ENCODE measurements around the gene MTHFS.

The MTHFS gene

GRCh38 chr15:79875213-79875612 lies 21.6 kb downstream of the MTHFS start:
- DNase-seq (ENCODE audit: low spot score): no peak

- no peak for DNase-seq (ENCODE audit: low spot score)
Measured at GRCh38 chr15:79874242-79874641, 22.6 kb downstream of the MTHFS start.

GRCh38 chr15:79872358-79873017 lies 24.3 kb downstream of the MTHFS start:
- no peak for DNase-seq (ENCODE audit: low spot score)

- DNase-seq (ENCODE audit: low spot score): no peak
Measured at GRCh38 chr15:79868554-79868953, 28.3 kb downstream of the MTHFS start.

DNA sequence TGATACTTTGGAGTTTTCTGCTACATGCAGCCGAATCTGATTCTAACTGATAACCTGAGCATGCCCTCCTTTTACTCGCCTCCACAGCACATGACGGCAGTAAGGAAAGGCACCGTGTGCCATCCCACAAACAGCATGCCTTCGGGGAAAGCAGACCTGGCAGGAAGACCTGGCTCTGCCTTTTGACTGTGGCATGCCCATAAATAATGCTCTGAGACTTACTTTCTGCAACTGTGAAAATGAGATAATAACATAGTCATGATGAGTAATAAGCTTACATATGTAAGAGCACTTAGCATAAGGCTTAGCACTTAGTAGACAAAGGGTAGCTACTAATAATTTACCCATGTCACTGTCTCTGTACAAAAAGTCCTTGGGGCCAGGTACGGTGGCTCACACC lies 32.9 kb downstream of the MTHFS start:
- DNase-seq (ENCODE audit: low spot score): no peak

- DNase-seq (ENCODE audit: low spot score): no peak
Measured at GRCh38 chr15:79862191-79862590, 34.6 kb downstream of the MTHFS start.

- no peak for DNase-seq (ENCODE audit: low spot score)
Measured at GRCh38 chr15:79860661-79861060, 36.2 kb downstream of the MTHFS start.

- DNase-seq (ENCODE audit: low spot score): no peak
Measured at GRCh38 chr15:79858469-79858868, 38.3 kb downstream of the MTHFS start.

GRCh38 chr15:79853492-79854328 lies 43.1 kb downstream of the MTHFS start:
- peak; percentile 86 for DNase-seq (ENCODE audit: low spot score)

DNA sequence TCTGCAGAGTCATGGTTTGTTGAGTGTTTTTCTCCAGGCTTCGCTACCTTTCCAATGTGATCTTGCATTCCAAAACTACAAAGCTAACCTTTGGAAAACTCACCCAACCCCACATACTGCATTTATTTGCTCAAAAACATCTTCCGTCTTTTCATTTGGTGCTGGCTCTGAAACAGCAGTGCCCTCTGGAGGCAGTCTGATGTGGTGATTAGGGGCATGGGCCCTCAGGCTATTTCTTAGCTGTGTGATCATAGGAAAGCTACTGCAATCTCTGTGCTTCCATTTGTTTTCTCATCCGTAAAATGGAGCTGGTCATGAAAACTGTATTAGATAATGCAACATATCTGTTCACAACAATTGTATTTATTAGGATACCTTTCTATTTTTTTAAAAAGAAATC lies 47.0 kb downstream of the MTHFS start:
- peak; percentile 69 for DNase-seq (ENCODE audit: low spot score)

- DNase-seq (ENCODE audit: low spot score): no peak
Measured at GRCh38 chr15:79846539-79846938, 50.3 kb downstream of the MTHFS start.

DNA sequence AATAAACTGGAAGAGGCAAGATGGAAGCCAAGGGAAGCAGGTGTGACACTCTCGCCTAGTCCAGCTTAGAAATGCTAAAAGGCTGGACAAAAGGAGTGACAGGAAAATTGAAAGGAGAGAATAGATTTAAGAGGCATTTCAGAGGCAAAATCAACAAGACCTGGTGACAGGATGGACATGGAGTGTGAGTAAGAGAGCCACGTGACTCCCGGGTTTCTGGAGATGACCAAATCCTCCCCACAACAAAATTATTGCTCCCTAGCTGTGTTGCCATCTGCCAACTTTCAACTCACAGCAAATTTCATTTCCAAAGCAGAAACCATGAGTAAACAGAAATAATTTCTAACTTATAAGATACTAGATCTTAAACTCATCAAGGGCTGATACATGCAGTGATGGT lies 52.6 kb downstream of the MTHFS start:
- no peak for DNase-seq (ENCODE audit: low spot score)

GRCh38 chr15:79837846-79838245 lies 59.0 kb downstream of the MTHFS start:
- peak; percentile 60 for DNase-seq (ENCODE audit: low spot score)

GRCh38 chr15:79834495-79834894 lies 62.3 kb downstream of the MTHFS start:
- no peak for DNase-seq (ENCODE audit: low spot score)

DNA sequence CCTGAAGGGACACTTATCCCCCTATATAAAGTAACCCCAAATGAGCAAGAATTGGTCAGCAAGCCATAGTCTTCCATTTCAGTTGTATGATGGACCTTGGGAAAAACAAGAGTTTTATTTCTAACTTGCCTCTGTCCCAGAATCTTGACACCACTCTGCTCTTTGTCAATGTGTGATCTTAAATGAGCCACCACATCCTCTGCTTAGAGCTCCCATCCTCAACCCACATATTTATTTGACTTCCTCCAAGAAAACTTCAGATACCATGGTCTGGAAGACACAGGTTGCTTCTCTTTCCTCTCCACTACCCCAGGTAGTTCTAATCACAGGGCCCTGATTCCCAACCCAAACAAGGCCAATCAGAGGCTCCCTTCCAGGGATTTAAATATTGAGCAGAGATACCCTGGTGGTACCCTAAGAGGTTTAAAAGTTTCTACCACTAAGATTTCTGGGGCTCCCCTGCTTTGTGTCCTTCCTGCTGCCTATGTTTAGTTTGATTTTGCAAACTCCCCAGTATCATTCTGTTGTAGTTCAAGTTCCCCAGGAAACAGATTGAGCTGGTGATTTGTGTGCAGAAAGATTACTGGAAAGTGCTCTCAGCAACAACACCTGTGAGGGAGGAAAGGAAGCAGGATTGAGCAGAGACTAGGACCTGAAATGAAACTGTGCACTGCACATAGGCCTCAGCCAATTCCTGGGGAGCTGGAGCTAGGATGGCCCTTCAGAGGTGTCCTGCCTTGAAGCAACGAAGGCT lies 64.3 kb downstream of the MTHFS start:
- no peak for DNase-seq (ENCODE audit: low spot score)

DNA sequence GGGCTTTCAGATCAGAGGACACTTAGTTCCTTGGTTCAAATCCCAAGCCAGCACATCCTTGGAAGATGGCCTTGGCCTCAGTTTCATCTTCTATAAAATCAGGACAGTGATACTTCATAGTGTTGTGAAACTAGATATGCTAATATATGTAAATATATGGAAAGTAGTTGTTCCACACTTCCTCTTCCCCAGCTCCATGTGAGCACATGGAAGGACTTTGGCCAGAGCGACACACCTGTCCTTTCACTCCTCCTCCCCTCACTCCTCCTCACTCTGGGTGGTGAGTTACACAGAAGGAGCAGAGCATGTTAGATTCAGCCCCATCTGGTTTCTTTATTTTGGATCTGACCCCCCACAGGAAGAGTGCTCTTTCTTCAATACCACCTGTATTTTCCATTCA lies 65.2 kb downstream of the MTHFS start:
- DNase-seq (ENCODE audit: low spot score): no peak

GRCh38 chr15:79829950-79830349 lies 66.9 kb downstream of the MTHFS start:
- DNase-seq (ENCODE audit: low spot score): no peak

- no peak for DNase-seq (ENCODE audit: low spot score)
Measured at GRCh38 chr15:79828447-79828846, 68.4 kb downstream of the MTHFS start.

DNA sequence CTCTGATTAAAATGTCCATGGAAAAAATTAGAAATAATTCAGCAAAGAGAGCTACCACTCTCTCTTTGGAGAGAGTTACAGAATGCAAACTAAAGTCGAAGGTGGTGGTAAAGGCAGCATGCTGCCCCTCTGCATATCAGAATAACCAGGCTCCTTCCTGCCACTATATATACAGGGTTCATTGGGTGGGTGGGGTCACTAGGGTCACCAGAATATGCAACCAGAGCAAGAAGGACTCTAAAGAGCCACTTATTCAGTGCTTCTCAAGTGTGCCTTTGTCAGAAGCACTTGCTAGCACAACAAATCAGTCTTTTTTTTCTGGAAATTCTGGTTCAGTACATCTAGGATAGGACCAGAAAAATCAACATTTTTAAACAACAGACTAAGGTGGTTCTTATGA lies 70.0 kb downstream of the MTHFS start:
- no peak for DNase-seq (ENCODE audit: low spot score)

GRCh38 chr15:79824136-79824701 lies 72.6 kb downstream of the MTHFS start:
- DNase-seq (ENCODE audit: low spot score): no peak

DNA sequence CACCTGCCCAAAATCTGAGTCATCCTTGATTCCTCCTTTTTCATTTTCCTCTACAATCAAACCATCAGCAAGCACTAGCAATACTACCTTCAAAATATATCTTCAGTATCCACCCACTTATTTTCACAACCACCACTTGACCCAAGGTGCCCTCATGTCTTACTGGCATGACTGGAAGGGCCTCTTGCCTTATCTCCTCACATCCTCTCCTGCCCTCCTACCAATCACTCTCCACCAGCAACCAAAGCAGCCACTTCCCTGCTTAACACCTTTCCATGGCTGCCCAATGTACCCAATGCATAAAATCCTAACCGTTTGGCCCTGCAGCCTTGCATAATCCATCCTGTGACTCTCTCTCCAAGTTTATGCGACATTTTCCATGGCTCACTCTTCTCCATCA lies 76.0 kb downstream of the MTHFS start:
- no peak for DNase-seq (ENCODE audit: low spot score)

GRCh38 chr15:79820176-79820575 lies 76.6 kb downstream of the MTHFS start:
- no peak for DNase-seq (ENCODE audit: low spot score)

- DNase-seq (ENCODE audit: low spot score): no peak
Measured at GRCh38 chr15:79816571-79816970, 80.2 kb downstream of the MTHFS start.
